HG02610 (cell line): Measurements from ENCODE around the gene CPEB4.

Experiments
- ATAC-seq: cut with Tn5 transposase; IDR thresholded peaks from one replicate; pipeline ENCODE4 v1.9.1; 2021; ENCODE audit warnings: mild to moderate bottlenecking, moderate library complexity; ENCODE audit not compliant: unreplicated experiment

Gene CPEB4

DNA sequence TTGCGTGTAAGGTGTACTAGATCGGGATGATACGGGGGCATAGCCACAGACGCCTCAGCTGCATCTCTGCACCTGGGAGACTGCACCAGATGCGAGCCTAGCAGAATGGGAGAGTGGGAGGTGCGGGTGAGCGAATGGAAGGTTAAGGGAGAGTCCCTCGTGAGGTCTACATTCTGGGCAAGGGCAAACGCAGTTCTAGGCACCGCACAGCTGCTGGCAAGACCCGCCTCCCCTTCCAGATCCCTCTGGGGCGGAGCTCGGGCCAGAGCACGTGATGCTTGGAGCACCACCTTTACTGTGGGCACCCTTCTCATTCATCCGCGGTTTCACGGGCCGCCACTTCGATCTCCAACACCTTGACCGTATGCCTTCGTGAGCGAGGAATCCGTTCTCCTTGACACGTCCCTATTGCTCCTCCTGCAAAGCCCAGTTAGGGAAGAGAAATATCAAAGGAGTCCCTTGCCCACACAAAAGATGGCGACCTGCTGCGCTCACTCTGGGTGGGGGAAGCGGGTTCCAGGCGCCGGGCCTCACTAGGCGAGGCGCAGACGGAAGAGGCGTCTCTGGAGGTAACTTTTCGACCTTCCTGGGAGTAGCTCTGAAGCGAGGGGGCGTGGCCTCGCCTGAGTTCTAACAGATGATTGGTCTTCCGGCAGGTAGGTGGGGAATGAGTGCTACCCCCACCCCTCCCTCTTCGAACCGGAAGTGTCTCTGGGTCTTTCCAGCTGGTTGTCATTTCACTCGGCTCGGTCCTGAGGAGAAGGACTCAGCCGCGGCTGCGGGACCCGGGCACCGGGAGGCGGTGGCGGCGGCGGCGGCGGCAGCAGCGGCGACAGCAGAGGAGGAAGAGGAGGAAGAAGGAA is at the start of gene CPEB4:
TSS of gene CPEB4 (plus strand) at position 740 of the 863 bp plus-strand sequence. CDS start 1,385 bp downstream, outside the sequence.
- ATAC-seq: peak; percentile 94

DNA sequence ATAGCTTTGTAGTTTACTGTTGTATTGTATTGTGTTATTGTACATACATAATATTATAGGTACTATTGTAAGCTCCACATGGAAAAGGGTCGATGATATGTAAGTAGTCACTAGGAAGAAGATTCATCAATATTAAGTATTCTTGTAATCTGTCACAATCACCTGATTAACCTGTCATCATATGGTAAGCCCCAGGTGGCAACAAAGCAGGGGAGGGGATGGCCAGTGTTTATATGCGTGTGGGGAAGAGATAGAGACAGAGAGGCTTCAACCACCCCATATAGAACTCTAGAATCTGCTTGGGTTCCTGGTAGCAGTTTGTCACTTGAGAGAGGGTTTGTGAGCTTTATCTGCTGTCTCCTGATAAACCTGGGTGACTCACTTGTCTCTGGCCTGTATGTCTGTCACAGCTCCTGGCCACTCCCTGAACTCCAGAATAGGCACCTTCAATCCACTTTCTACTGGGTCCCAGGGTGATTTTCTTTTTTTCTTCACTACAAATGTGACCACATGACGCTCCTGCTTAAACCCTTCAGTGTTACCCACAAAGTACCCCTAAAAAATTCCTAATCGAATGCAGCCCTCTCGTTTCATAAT is 48.9 kb upstream of the CPEB4 start:
- ATAC-seq: no peak

DNA sequence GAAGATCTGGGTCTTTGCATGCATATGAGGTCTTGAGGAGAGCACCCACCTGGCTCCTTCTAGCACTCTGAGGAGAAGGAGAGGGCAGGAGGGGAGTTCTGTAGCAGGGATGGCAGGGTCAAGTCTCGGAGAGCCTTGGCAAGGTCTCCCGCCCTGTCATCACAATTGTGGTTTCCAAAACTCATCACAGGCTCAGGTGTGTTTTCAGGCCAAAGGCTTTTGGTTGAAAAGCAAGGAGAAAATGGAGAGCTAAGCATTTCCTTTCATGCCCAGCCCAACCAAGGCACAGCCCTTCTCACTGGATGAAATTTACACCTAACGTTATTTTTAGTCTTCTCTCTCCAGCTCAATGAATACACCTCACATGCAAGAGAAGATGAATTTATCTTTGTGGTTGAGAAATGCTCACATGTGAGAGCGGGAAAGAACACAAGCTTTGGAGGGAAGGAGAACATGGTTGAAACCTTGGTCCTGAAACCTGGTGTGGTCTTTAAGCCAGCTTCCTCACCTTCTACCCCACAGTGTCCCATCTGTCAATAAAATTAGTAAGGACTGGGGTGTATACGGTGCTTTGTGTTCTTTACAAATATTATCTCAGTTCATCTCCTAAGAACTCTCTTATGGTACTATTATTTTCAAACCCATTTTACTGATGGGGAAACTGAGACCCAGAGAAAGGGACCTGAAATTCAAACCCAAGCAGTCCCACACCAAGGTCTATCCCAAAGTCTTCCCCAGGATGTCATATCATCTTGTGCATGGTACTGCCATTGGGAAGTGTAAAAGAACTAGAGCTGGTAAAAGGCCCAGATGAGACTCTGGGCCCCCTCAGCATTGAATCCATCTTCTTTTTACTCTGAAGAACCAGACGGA is 47.8 kb upstream of the CPEB4 start:
- ATAC-seq: no peak

DNA sequence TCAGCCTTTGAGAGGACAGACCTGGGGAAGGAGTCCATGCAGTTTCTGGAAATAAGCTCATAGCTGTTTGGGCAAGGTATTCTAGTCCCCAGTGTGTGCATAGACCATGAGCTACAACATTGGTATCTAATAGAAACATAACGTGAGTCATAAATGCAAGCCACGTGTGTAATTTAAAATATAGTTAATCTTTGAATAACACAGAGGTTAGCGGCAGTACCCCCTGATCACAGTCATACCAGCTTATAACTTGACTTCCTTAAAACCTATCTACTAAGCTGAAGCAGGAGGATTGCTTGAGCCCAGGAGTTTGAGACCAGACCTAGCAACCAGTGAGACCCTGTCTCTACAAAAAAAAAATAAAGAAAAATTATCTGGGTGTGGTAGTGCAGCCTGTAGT is 46.4 kb upstream of the CPEB4 start:
- ATAC-seq: no peak

DNA sequence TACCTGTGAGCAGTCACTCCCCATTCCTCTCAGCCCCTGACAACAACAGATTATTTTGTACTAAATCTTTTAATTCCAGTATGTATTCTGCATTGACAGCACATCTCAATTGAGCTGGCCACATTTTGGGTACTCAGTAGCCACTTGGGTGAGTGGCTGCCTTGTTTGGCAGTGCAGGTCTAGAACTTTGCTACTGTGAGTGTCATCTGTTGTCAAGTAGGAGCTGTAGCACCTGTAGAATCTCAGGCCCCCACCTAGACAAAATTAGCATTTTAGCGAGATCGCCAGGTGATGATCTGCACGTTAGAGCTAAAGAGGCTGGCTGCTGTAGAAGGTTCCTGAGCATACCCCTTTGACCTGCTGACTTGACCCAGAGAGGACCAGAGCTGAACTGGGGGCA is 44.4 kb upstream of the CPEB4 start:
- no peak for ATAC-seq

DNA sequence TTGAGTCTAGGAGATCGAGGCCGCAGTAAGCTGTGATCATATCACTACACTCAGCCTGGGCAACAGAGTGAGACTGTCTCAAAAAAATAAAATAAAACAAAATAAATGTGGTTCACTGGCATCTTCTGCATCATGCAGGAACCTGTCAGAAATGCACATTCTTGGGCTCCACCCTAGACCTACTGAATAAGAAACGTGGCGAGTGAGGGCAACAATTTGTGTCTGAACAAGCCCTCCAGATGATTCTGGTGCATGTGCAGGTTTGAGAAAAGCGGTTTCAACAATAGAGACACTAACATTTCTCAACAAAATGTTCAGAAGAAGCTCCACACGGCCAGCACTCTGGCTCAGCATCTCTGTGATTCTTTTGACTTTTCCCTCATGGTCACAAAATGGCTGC is 42.8 kb upstream of the CPEB4 start:
- ATAC-seq: no peak

DNA sequence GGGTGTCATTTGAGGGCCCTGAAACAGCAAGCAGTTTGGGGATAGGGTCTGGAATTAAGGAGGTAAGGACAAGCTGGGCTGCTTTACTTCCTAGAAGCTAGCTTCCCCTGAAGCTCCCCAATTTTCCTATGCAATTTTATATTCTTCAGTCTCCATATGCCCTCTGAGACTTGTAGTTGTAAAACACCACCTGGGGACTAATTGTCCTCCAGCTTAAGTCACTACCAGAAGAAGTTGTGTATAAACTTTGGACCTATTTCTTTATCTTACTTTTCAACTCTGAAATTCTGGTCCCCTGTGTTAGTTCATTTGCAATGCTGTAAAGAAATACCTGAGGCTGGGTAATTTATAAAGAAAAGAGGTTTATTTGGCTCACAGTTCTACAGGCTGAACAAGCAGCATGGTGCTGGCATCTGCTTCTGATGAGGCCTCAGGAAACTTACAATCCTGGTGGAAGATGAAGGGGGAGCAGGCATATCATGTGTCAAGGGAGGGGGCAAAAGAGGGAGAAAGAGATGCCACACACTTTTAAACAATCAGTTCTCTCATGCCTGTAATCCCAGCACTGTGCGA is 41.1 kb upstream of the CPEB4 start:
- ATAC-seq: no peak

DNA sequence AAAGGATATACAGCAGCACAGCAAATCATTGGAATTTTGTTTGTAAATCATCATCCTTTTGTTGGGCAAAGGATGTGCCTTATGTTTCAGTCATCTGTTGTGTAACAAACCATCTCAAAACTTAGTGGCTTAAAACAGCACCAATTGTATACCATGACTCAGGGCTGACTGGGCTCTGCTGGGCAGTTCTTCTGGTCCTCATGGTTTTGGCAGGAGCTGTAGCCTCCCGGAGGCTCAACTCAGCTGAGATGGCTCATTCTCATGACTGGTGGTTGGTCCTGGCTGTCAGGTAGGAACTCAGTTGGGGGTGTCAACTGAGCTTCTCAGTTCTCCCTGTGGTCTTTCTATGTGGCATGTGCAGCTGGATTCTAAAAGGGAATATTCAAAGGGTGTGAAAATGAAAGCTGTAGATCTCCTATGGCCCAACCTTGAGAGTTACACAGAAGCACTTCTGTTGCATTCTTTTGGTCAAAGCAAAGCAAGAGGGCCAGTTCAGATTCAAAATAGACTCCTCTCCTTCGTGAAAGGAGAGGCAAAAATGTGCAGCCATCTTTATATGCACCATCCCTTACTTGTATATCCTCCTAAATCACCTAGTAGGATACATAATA is 39.1 kb upstream of the CPEB4 start:
- no peak for ATAC-seq

DNA sequence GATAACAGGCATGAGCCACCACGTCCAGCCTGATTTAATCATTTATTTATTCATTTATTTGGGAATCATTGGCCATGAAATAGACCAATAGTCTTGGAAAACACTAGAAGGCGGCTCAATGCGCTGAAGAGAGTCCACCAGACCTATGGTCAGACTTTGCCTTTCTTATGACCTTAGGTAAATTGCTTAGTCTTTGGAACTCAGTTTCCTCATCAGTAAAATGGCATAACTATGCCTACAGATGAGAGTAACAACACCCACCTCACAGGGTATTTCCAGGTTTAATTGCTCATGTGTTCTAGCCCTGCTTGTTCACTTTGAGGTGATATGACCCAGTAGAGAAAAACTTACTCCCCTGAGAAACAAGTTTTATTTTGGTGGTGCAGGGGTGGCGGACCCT is 38.2 kb upstream of the CPEB4 start:
- no peak for ATAC-seq

DNA sequence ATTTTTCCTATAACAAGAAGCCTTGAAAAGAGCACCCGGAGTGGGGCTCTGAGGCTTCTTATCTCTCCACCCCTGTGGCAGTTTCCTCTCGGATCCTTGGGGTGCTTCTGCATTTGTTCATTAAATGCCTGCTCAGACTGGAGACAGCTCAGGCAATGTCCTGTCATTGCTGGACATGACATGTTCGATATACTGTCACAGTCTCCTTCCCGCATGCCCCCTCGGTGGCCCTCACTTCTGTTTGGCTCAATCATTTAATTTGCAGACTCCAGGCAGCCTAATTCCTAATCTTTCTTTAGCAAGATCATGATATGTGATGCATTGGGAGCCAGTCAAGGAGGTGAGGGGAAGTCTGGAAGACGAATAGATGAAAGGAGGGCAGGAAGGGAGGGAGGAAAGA is 37.5 kb upstream of the CPEB4 start:
- no peak for ATAC-seq

DNA sequence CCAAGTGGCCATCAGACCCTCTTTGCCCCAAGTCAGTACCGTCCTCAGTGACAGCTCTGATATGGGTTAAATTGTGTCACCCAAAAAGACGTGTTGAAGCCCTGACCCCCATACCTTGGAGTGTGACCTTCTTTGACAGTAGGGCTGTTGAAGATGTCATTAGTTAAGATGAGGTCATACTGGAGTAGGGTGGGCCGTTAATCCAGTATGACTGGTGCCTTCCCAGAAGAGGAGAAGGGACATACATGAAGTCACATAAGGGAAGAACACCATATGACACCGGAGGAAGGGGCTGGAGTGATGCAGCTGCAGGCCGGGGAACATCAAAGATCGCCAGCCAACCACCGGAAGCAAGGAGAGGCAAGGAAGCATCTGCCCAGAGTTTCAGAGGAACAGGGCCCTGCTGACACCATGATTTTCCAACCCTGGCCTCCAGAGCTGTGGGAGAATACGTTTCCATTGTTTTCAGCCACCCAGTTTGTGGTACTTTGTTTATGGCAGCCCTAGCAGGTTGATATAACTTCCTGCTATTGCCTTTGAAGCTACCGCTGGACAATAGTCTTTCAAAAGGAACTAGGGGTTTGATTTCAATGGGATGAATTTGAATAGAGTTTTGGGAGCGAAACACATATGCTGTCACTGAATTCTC is 36.4 kb upstream of the CPEB4 start:
- ATAC-seq: no peak

DNA sequence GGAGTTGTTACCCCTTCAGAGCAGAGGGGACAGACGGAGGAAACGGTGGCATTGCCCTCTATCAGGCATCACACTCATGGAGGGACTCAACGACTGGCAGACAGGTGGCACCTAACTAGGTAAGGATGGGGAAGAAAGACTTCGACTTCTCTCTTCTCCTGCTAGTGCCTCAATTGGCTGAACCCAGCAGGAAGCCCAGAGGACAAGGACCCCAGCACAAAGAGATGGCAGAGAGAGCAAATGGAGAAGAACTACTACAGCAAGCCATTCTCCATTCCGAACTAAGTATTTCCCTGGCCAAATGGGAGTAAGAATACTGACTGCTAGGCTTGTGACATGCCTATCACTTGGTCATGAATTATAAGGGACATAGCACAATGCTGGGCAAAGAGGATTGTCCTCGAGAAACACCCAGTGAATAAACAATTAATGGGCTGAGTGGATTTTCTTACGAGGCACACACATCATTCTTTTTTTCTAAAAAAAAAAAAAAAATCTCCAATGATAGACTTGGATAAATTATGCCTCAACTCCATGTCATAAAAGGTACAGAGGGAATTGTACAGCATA is 35.3 kb upstream of the CPEB4 start:
- ATAC-seq: no peak

DNA sequence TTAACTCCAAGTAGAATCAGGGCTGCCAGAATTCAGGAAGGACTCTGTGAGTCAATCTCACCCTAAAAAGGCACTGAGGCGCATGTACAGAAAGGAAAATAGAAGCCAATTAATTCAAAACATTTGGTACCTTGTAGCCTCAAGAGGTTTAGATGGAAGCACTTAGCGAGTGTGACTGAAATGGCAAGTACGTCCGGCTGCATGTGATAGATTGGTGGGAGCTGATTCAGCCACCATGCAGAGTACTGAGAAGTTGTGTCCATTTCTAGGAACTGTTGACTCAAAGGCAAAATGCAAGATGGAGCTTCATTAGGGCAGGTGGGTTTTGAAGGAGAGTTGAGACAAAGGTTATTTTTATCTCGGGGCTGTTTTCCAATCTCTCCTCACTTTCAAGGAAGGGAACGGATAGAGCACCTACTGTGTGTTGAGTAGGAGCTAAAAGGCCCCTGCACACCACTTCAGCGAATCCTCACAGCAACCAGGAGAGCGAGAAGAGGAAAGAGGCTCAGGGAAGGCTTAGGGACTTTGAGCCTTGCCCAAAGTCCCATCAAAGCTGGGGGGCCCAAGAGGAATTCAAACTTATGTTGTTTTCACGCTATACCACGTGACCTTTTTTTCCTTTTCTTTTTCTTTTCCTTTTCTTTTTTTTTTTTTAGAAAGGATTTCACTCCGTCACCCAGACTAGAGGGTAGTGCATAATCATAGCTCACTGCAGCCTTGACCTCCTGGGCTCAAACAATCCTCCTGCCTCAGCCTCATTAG is 34.6 kb upstream of the CPEB4 start:
- no peak for ATAC-seq

DNA sequence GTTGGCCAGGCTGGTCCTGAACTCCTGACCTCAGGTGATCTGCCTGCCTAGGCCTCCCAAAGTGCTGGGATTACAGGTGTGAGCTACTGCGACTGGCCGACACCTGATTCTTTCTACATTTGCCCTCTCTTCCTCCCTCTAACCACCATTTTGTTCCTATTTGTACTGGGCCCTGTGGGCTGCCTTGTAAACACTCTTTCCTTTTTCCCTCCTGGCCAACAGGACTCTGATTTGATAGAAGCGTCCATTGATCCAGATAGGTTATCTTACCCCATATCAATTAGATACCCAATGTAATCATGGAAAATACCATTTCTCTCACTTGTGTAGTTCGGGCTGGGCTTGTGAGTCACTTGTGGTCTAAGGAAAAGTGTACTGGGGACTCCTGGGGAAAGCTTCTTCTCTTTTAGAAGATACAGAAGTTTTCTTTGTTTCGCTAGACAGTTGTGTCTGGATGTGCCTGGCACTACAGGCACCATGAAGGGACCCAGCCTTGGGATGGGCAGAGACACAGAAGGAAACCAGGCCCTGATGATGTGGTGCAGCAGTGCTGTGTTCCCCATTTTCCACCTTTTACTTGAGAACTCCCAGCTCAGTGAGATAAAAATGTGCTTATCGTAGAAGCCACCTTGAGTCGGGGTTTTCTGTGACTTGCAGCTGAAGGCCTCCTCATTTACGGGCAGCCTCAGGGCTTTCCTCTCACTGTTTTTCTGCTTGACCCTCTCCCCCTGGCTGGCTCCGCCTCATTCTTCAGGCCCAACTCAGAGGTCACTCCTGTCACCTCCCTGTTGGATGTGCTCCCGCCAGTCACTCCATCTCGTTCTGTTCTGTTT is 32.8 kb upstream of the CPEB4 start:
- no peak for ATAC-seq

DNA sequence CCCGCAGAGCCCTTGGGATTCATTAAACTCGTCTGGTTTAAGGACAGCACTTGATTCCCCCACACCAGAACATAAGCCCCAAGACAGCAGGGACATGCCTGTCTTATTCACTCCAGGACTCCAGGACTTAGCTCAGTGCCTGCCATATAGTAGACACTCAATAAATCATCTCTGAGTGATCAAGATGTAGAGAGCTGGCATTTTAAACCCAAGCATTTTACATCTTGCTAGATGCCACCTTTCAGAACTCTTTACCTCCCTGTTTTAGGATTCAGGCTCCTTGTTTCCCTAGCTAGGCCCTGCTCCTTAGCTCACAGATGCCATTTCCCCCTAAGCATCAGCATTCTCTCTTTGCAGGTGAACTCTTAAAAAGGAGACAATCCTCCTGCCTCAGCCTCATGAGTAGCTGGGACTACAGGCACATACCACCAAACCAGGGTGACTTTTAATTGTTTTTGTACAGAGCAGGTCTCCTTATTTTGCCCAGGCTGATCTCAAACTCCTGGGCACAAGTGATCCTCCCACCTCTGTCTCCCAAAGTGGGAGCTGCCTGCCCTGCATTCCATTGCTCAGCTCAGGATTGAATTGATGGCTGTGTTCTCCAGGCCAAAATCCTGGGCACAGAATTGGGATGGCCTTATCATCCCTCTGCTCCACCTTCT is 32.0 kb upstream of the CPEB4 start:
- no peak for ATAC-seq

DNA sequence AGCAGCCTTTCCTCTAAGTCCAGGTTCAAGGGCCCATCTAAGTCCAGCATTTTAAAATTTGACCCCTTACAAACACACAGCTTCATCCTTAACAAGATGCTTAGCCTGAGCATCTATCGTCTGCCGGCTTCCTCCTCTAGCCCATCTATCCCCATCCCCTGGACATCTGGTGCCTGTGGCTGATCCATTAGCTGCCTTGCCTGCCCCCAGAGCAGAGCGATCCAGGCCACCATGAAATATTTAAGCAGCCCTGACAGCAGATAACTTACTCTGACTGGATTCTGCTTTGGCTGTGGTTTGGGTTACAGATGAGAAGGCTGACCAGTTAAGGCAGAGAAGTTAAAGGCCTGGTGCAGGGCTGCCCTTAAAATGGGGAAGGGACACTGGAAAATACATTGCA is 30.9 kb upstream of the CPEB4 start:
- ATAC-seq: no peak

DNA sequence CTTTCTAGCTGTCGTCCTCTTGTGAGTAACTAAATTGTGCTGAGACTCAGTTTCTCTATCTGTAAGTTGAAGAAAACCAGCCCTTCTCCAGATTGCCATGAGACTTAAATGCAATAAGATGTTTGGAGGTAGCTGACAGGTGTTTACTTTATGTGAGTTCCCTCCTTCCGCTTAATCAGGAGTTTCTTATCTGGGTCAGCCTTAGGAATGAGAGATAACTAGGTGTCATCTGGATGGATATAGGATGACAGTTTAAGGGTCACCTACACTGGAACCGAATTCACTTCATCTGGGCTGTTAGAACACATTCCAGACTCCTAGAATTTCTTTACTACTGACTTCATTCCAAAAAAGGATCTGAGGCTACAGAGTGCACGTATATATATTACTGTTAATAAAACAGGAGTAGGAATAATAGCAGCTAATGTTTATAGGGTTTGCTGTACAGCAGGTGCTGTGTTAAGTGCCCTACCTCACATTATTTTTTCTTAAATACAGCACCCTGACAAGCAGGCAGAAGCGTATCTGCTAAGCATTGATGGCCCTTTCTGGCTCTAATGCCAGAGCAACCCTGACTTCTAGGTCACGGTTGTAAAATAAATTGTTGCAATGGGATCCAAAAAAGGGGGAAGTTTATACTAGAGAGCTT is 30.0 kb upstream of the CPEB4 start:
- no peak for ATAC-seq
